Measurements from ENCODE around the gene IL17RB.

Gene IL17RB

DNA sequence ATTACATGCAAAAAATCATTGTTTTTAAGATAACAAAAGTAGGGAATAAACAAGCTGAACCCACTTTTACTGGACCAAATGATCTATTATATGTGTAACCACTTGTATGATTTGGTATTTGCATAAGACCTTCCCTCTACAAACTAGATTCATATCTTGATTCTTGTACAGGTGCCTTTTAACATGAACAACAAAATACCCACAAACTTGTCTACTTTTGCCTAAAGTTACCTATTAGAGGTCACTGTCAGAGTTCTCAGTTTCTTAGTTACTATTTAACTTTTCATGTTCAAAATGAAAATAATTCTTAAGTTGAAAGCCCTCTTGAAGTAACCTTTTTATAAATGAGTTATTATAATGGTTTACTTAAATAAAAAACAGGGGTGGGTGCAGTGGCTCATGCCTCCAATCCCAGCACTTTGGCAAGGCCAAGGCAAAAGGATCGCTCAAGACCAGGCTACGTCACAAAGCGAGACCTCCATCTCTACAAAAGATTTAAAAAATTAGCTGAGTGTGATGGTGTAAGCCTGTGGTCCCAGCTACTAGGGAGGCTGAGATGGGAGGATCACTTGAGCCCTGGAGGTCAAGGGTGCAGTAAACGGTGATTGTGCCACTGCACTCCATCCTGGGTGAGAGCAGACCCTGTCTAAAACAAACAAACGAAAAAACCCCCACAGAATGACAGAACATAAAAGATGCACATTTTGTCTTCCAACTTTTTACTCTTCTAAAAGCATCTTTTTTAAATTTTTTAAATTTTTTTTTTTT, 19.5 kb downstream of the IL17RB start:
- DNase-seq: no peak

DNA sequence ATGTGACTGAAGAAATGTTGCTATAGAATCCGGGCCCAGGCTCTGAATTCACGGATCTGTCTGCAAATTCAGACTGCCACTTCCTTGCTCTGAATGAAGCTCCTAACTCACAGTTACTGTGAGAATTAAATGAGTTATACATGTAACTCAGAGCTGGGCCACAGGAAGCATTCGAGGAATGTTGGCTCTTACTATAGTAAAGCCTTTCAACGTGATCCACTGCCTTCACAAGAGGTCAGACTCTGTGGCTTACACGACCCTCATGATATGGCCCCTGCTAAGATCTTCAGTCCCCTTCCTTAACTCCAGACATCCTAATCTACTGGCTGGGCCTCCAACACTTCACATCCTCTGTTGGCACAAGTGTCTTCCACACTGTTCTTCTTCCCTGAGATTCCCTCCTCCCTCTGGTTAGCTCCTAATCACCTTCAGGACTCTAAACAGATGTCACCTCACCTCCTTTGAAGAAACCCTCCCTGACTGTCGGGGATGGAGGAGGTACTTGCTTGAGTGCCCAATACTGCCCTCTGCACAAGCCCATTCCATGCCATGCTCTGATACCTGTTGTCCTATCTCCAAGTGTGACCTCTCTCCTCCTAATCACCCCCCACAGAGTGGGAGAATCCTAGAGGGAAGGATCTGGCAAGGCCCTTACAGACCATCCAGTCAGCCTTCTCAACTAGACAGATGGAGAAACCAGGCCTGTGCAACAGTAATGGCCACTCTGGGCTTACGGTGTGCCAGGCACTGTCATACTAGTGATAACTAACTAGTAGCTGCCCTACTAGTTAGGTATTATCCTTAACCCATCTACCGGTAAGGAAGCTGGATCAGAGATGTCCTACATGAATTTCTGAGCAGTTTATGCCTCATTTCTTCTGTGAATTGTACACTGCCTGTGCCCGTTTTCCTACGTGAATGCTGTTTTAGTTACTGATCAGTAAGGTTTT, 34.3 kb downstream of the IL17RB start:
- DNase-seq: no peak

DNA sequence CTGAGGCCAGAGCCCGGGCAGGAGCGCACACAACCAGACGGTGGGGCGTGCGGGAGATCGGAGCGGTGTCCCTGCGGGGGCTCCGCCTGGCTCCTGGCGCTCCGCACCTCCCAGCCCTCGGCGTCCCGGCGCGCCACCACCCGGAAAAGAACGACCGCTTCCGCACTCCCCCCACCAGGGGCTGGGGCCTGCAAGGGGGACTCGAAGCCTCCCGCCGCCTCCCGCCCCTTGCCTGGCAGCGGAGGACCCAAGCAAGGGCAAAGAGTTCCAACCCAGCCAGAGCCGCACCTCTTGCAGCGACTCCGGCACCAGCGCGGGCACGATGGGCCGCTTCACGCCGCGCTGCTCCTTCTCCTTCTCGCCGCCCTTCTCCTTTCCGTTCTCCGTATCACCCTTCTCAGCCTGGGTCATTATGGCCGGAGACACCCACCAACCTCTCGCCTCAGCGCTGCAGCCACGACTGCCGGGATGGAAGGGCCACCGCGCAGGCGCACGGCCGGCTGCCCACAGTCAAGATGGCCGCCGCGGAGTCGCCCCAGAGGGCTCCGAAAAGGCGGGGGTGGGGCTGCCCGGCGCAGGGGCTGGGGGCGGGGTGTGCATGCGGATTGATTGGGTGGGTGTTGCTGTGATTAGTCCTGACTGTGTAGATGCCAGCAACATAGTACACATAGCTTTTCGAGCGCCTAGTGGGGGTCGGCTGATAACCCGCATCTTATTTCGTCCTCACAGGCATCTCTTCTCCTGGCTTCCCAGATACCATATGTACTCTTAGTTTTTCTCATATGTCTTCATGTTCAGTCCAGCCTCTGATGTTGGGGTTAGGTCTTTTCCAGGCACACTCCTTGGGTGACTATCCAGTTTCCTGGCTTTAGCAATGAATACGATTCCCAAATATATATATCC, 35.6 kb downstream of the IL17RB start, which contains the start of gene ACTR8:
TSS of gene ACTR8 (minus strand) at position 462 of the 903 bp plus-strand sequence. CDS start at position 411, 51 bp downstream.
- DNase-seq: no peak

DNA sequence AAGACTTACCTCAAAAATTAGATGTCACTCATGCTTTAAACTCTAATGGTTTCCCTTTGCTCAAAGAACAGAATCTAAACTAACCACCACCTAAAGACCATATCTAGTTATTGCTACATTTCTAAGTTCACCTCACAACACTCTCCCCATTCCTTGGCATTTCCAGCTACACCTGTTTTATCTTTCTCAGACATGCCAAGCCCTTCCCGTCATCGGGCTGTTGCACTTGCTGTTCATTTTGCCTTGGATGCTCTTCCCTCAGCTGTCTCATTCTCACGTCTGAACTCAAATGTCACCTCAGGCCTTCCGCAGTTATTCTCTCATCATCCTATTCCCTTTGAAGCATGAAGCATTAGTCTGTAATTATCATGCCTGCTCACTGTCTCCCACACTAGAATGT, 36.6 kb downstream of the IL17RB start:
- DNase-seq: no peak

DNA sequence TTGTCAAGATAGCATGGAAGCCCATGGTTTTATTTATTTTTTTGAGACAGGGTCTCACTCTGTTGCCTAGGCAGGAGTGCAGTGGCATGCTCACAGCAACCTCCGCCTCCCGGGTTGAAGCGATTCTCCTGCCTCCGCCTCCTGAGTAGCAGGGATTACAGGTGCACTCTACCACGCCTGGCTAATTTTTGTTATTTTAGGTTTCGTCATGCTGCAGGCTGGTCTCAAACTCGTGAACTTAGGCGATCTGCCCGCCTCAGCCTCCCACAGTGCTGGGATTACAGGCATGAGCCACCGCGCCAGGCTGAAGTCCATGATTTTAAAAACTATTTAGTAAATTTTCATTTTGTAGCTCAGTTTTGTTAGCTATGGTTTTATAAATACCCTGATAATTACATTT, 38.3 kb downstream of the IL17RB start:
- DNase-seq: no peak

DNA sequence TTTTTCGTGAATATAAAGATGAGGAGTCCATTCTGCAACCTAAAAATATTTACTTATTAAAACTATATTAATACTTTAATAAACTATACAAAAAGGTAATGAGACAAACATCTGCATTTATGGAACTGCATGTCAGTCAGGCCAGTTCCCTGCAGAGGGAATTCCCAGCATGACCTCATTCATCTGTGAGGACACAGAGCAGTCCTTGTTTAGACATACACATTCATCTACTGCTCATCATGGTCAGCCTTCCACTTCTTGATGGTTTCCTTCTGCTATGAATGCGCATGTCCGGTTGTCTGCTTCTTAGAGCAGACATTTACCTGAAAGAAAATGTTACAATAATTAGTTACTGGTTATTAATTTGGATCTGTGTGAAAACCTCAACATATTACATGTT, 38.9 kb downstream of the IL17RB start:
- no peak for DNase-seq

DNA sequence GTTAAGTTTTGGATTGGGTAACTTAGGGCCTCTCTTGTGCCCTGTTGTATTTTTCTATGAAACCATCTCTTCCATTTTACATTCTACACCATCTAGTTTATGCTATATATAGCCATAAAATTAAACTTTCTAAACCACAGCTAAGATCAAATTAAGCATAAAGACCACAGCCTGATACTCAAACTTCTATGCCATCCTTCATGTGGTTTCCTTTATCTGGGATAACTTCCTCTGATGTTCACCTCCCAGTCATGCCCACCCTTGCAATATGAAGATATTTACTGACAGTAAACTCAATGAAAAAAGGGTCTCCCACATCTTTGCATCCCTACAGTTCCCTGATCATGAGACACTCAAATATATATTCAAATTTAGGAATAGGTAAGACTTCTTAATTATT, 41.1 kb downstream of the IL17RB start:
- no peak for DNase-seq

DNA sequence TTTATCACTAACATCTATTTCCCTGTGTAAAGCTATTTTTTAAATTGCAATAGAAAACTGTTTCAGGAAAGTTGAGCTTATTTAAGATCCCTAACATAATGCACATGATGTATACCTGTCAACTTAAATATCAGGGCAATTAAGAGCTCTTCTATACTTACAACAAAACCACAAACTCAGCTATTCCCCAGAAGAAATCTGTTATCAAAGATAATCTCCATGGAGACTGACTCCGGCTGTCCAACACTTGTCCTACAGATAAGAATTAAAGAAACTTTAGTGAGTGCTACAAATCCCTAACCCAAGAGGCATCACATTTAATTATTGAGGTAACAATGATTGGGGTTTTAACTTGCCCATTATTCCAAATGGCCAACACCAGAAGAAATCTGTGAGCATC, 41.9 kb downstream of the IL17RB start:
- no peak for DNase-seq

DNA sequence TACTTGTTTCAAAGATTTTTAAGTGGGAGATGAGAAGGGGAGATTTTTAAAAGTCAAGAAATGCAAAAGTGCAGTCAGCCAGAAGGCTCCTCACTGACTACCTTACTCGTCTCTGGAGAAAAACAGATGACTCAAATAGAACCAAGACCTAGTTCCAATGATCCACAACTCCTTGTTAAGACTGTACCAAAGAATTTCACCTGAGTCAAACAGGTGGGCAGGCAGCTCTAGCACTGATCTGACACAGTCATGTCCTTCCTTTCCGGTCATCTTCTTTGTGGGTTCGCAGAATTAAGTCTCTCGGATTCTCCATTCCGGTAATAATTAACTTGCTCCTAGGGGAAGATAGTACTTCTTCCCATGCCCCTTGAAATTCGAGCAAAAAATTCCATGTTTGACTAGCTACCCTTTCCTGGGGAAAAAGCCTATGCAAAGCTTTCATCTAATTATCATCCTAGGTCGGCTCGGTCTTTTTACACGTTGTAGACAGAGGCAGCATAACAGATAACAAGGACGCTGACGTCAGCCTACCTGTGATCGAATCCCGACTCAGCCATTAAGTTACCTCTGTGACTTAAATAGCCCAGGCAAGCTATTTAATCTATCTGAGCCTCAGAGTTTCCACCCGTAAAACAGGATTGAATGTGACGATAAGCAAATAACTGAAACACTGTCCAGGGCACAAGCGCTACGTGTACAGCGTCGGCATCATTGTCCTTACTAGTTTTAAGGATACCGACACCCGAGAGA, 44.5 kb downstream of the IL17RB start:
- DNase-seq: no peak

DNA sequence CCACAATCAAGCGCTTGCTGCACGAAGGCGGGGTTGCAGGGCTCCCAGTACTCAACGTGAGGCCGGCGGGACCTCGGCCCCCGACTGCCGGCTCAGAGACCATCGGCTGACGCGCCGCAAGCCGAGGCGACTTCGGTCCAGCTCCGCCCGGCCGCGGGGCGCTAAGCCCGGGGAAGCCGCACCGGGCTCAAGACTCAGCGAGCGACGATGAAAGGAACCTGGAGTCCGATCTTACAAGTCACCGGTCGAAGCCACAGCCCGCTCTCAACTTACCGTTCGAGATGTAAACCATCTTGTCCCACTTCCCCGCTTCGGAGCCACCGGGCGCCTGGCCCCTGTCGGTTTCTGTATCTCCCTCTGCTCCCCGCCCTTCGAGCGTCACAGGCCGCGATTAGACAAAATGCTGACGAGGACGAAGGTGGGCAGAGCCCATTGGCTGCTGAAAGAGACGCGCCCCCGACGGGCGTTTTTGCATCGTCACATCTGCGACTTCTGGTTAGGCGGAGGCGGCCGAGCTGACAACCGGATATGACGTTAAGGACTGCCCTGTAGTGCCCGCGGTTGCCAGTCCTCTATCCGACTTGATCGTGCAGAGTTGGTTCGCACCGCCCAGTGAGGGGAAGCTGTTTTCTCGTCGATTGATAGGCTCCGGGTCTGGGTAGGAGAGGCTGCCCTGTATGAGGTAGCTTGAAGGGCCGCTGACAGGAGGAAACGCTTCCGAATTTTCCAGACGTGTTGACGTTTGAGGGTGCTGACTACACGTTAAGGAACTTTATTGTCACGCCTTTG, 45.3 kb downstream of the IL17RB start, which contains the start of gene SELENOK:
TSS of gene SELENOK (minus strand) at position 363 of the 789 bp plus-strand sequence.
- DNase-seq: peak; percentile 94

DNA sequence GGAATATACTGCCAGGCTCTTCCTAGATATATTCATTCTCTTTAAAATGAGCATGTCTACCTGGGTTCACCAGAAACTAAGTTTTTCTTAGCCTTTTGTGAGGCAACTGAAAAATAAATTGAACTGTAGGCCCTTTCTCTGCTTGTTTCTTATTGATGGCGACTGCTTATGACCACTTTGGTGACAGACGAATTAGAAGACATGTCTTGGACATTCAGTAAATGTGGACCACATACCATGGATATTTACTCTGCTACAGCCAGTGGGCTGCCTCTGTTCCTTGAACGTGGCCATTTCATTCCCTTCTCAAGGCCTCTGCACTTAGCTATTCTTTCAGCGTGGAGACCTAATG, 45.9 kb downstream of the IL17RB start:
- no peak for DNase-seq

DNA sequence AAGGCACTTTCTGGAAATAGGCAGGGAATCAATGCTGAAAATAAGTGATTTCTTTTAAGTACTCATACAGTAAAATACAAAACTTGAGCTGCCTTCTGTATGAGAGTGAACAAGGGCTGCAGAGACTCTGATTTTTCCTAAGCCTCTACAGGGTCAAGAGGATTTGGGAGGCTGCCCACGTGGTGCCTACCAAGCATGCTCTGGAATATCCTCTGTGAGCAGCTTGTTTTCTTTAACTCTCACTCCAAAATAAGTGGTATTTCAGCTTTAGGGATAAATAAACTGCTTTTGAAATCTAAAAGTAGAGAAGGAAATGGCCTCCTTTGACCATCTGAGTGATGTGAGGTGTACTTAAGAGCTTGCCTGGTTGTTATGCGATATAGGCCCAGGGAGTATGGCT, 53.4 kb downstream of the IL17RB start:
- DNase-seq: no peak

DNA sequence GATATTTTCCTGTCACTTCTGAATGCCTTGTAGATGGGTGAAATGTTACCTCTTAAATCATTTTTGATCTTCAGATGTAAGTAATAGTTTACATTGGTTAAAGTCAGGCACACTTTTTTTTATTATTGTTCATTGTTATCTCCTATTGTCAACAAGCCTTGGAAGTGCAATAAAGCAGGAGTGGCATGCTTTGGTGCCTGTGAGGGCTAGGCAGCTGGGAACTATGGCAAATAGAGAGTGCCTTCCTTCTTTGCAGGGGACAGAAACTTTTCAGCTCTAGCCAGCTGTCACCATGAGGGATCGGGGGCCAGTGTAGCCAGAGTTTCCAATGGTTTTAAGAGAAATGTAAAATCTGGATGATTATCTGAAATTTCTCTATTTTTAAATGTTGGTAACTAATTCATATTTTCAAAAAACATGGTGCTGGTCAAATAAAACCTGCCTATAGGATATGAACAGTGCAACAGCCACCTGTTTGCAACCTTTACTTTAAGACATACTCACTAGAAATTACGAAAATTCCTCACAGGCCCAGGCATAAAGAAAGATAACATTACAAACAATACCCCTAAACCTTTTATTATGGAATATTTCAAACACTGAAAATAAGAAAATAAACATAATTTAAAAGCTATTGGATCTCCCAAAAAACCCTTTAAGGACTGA, 54.4 kb downstream of the IL17RB start:
- no peak for DNase-seq

DNA sequence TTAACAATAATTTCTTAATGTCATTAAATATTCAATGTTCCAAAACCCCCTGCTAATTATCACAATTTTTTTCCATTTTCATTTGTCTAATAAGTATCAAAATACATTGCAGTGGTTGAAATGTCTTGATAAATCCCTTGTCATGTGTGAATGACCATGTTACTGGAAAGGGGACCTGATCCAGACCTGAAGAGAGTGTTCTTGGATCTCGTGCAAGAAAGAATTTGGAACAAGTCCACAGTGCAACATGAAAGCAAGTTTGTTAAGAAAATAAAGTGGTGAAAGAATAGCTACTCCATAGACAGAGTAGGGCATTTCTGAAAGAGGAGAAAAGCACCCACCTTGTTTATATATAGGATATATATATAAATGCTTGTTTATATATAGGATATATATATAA, 55.7 kb downstream of the IL17RB start:
- DNase-seq: no peak

DNA sequence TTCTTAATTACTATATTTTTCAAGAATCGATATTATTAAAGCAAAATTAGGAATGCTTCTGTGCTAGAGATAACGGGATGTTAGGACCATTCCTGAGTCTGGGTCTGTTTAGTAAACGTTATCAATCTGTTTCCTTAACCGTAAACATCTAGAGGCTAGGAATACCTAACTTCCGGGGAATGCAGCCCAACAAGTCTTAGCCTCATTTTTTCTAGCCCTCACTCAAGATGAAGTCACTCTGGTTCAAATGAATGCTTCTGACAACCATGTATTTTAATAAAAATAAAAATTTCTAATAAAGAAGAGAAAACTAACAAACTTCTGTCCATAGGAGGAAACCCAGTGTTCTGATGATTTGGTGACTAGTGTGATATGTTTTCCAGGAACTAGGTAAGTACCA, 56.3 kb downstream of the IL17RB start:
- no peak for DNase-seq

DNA sequence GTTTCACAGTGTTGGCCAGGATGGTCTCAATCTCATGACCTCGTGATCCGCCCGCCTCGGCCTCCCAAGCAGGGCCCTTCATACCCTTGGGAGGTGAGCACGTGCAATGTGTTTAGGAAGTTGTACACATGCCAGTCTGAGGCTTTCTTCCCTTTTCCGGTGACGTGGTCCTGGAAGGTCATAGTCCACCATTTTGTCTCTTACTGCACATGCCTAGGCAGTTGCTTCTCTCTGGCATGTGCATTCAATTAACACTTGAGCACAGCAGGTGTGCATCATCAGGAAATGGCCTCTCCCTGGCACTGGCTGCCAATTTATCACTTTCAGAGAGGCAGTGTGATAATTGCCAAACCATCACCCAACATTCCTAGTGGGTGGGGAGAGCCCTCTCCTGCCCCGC, 67.0 kb downstream of the IL17RB start:
- no peak for DNase-seq
